ENCODE data around the gene PRSS50. TPM values are rescaled to one million over a fixed set of nuclear protein-coding genes. Genes with fewer than 3 reads are reported as not detected.
"Not testable (repeated sequence)": the region's sequence is repeated elsewhere in the genome, so short reads cannot be mapped to it uniquely, and the experiment has no call there.

PRSS50 gene
- total RNA-seq, 3 donors from 2014 or later = 0.16 TPM; not detected in 2

- intact Hi-C loops (cut with DNase I, micrococcal nuclease) = no loop called here
- H3K4me3 ChIP-seq = no peak overlapping the region
- H3K36me3 ChIP-seq (ENCODE audit: low read depth) = no peaks in the 10 kb centered on the region
- H3K9me3 ChIP-seq = no peaks in the 10 kb centered on the region
- no peaks in the 10 kb centered on the region for H3K4me1 ChIP-seq (ENCODE audit: low read depth)
- DNase-seq (no peak), ATAC-seq (no peak)
- no peak for TF ChIP-seq CTCF (IDR thresholded peaks at IDR 0.05)
These were observed 38.0 kb upstream of the PRSS50 start for GRCh38 chr3:46755646-46756045.

GRCh38 chr3:46753127-46753526, 35.5 kb upstream of the PRSS50 start:
- H3K4me1 ChIP-seq (ENCODE audit: low read depth); DNase-seq; intact Hi-C loops (cut with DNase I, micrococcal nuclease); H3K9me3 ChIP-seq; H3K36me3 ChIP-seq (ENCODE audit: low read depth); ATAC-seq; H3K4me3 ChIP-seq: not testable (repeated sequence)

GRCh38 chr3:46750555-46751038, 32.9 kb upstream of the PRSS50 start:
- Histone ChIP-seq H3K36me3 (ENCODE audit: low read depth) (no peaks in the 10 kb centered on the region), H3K9me3 (no peaks in the 10 kb centered on the region), H3K4me1 (ENCODE audit: low read depth) (no peaks in the 10 kb centered on the region), H3K4me3 (no peak overlapping the region)
- DNase-seq (no peak), ATAC-seq (no peak)
- intact Hi-C loops (cut with DNase I, micrococcal nuclease) = no loop called here
- TF ChIP-seq CTCF (IDR thresholded peaks at IDR 0.05) = no peak

GRCh38 chr3:46749129-46749528, 31.5 kb upstream of the PRSS50 start:
- Histone ChIP-seq H3K4me1 (ENCODE audit: low read depth) (no peaks in the 10 kb centered on the region), H3K36me3 (ENCODE audit: low read depth) (no peaks in the 10 kb centered on the region), H3K9me3 (no peaks in the 10 kb centered on the region), H3K4me3 (no peak overlapping the region)
- no peak for TF ChIP-seq CTCF (IDR thresholded peaks at IDR 0.05)
- ATAC-seq (no peak), DNase-seq (no peak)
- intact Hi-C loops (cut with DNase I, micrococcal nuclease) = no loop called here

- Histone ChIP-seq H3K4me1 (ENCODE audit: low read depth) (no peaks in the 10 kb centered on the region), H3K36me3 (ENCODE audit: low read depth) (no peaks in the 10 kb centered on the region), H3K9me3 (no peaks in the 10 kb centered on the region), H3K4me3 (no peak overlapping the region)
- intact Hi-C loops (cut with DNase I, micrococcal nuclease) = no loop called here
- no peak for DNase-seq
- TF ChIP-seq CTCF (IDR thresholded peaks at IDR 0.05) = no peak
- ATAC-seq = no peak
These were observed 30.5 kb upstream of the PRSS50 start for GRCh38 chr3:46748170-46748569.

GRCh38 chr3:46746711-46747110, 29.0 kb upstream of the PRSS50 start:
- no peak for ATAC-seq
- no peaks in the 10 kb centered on the region for H3K36me3 ChIP-seq (ENCODE audit: low read depth)
- DNase-seq = no peak
- TF ChIP-seq CTCF (IDR thresholded peaks at IDR 0.05) = no peak
- no peaks in the 10 kb centered on the region for H3K4me1 ChIP-seq (ENCODE audit: low read depth)
- intact Hi-C loops (cut with DNase I, micrococcal nuclease) = no loop called here
- H3K4me3 ChIP-seq = no peak overlapping the region
- no peaks in the 10 kb centered on the region for H3K9me3 ChIP-seq

Data from mucosa of descending colon (tissue), 3 donors.